H1 (cell line): ENCODE results near the gene GIMAP2. TPM values are rescaled to one million over a fixed set of nuclear protein-coding genes. Genes with fewer than 3 reads are reported as not detected.

Experiments used
- CHD2 ChIP-seq: IDR thresholded peaks from 2 replicates; pipeline ENCODE4 v1.6.1; 2012; ENCODE audit warnings: low read length, improper control_type of control experiment
- polyA plus RNA-seq, 7 experiments: library from polyadenylated mRNA; depleted of rRNA in 3 of 7; stranded (reverse) in 5 of 7; unstranded in 2 of 7; fragments of >200 nt in 5 of 7; fragments of 200-250 nt in 2 of 7; gene quantifications; 1 replicate in 5 of 7; 2 replicates in 1 of 7; 4 replicates in 1 of 7; pipeline versions ENCODE4 v1.2.1 to v1.2.3, GENCODE V29; 2011 to 2013; ENCODE audit warnings: missing spikeins in 2 of 7, mixed read lengths in 2 of 7
- total RNA-seq: library from RNA; stranded (reverse); fragmentation: NEBNext Ultra II Directional; extraction: Animal tissue kit (Norgen Biotek cat#: 25700); gene quantifications from 2 replicates; pipeline ENCODE4 v1.2.1, GENCODE V29; 2021
- TF ChIP-seq, protein P1 (sequence below): fragments of 300-600 bp; sonication (generic); IDR thresholded peaks from 2 replicates; pipeline ENCODE4 v1.7.1; 2012; ENCODE audit warnings: low read length, moderate library complexity, mild to moderate bottlenecking, inconsistent platforms; ENCODE audit not compliant: insufficient replicate concordance

The GIMAP2 gene
- total and polyA plus RNA-seq, 2 of the 8 experiments (the other 6 are each of a cell fraction or from before 2014, with no cell fraction given): not detected

DNA sequence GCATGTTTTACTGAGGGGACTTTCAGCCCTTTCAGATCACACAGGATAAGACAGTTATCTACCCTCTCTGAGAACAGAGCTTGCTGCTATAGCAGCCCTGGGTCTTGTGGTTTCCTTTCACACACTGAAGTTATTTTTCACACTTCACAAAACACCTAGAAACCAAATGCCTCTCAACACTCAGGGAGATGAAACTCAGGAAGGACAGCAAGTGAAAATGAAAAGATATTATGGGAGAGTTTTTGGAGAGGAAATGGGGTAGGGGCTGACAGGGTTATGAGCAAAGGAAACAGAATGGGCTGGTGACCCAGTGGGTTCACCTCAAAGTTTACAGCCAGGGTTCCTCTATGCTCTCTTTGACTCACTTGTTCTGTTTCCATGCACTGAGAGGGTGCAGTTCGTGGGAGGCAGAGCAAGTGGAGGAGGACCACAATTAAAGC lies 17.0 kb upstream of the GIMAP2 start (continued):
- TF ChIP-seq, protein P1, sequence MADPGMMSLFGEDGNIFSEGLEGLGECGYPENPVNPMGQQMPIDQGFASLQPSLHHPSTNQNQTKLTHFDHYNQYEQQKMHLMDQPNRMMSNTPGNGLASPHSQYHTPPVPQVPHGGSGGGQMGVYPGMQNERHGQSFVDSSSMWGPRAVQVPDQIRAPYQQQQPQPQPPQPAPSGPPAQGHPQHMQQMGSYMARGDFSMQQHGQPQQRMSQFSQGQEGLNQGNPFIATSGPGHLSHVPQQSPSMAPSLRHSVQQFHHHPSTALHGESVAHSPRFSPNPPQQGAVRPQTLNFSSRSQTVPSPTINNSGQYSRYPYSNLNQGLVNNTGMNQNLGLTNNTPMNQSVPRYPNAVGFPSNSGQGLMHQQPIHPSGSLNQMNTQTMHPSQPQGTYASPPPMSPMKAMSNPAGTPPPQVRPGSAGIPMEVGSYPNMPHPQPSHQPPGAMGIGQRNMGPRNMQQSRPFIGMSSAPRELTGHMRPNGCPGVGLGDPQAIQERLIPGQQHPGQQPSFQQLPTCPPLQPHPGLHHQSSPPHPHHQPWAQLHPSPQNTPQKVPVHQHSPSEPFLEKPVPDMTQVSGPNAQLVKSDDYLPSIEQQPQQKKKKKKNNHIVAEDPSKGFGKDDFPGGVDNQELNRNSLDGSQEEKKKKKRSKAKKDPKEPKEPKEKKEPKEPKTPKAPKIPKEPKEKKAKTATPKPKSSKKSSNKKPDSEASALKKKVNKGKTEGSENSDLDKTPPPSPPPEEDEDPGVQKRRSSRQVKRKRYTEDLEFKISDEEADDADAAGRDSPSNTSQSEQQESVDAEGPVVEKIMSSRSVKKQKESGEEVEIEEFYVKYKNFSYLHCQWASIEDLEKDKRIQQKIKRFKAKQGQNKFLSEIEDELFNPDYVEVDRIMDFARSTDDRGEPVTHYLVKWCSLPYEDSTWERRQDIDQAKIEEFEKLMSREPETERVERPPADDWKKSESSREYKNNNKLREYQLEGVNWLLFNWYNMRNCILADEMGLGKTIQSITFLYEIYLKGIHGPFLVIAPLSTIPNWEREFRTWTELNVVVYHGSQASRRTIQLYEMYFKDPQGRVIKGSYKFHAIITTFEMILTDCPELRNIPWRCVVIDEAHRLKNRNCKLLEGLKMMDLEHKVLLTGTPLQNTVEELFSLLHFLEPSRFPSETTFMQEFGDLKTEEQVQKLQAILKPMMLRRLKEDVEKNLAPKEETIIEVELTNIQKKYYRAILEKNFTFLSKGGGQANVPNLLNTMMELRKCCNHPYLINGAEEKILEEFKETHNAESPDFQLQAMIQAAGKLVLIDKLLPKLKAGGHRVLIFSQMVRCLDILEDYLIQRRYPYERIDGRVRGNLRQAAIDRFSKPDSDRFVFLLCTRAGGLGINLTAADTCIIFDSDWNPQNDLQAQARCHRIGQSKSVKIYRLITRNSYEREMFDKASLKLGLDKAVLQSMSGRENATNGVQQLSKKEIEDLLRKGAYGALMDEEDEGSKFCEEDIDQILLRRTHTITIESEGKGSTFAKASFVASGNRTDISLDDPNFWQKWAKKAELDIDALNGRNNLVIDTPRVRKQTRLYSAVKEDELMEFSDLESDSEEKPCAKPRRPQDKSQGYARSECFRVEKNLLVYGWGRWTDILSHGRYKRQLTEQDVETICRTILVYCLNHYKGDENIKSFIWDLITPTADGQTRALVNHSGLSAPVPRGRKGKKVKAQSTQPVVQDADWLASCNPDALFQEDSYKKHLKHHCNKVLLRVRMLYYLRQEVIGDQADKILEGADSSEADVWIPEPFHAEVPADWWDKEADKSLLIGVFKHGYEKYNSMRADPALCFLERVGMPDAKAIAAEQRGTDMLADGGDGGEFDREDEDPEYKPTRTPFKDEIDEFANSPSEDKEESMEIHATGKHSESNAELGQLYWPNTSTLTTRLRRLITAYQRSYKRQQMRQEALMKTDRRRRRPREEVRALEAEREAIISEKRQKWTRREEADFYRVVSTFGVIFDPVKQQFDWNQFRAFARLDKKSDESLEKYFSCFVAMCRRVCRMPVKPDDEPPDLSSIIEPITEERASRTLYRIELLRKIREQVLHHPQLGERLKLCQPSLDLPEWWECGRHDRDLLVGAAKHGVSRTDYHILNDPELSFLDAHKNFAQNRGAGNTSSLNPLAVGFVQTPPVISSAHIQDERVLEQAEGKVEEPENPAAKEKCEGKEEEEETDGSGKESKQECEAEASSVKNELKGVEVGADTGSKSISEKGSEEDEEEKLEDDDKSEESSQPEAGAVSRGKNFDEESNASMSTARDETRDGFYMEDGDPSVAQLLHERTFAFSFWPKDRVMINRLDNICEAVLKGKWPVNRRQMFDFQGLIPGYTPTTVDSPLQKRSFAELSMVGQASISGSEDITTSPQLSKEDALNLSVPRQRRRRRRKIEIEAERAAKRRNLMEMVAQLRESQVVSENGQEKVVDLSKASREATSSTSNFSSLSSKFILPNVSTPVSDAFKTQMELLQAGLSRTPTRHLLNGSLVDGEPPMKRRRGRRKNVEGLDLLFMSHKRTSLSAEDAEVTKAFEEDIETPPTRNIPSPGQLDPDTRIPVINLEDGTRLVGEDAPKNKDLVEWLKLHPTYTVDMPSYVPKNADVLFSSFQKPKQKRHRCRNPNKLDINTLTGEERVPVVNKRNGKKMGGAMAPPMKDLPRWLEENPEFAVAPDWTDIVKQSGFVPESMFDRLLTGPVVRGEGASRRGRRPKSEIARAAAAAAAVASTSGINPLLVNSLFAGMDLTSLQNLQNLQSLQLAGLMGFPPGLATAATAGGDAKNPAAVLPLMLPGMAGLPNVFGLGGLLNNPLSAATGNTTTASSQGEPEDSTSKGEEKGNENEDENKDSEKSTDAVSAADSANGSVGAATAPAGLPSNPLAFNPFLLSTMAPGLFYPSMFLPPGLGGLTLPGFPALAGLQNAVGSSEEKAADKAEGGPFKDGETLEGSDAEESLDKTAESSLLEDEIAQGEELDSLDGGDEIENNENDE: no peak
- no peak for TF ChIP-seq CHD2
